IPS-18a (cell line): ENCODE data around the gene SPATS2L.
A peak's percentile ranks its signal among the peaks of the same experiment; 100 is the strongest.

Experiments used
- H3K27ac ChIP-seq: one replicate; pipeline ENCODE4 v1.5.1; 2013; ENCODE audit warnings: low read length
- H3K27me3 ChIP-seq: one replicate; pipeline ENCODE4 v1.6.1; 2013; ENCODE audit warnings: mild to moderate bottlenecking, low read length; ENCODE audit not compliant: control insufficient read depth, insufficient read depth
- H3K36me3 ChIP-seq: one replicate; pipeline ENCODE4 v1.6.1; 2013; ENCODE audit warnings: low read depth, low read length; ENCODE audit not compliant: control insufficient read depth
- H3K4me1 ChIP-seq: one replicate; pipeline ENCODE4 v1.6.1; 2013; ENCODE audit warnings: low read depth, low read length; ENCODE audit not compliant: control insufficient read depth
- H3K4me3 ChIP-seq: one replicate; pipeline ENCODE4 v1.5.1; 2013; ENCODE audit warnings: low read length
- H3K9ac ChIP-seq: one replicate; pipeline ENCODE4 v1.6.1; 2013; ENCODE audit warnings: mild to moderate bottlenecking, low read length, moderate library complexity
- H3K9me3 ChIP-seq: one replicate; pipeline ENCODE4 v1.6.1; 2013; ENCODE audit warnings: low read depth, low read length; ENCODE audit not compliant: control insufficient read depth

SPATS2L gene

DNA sequence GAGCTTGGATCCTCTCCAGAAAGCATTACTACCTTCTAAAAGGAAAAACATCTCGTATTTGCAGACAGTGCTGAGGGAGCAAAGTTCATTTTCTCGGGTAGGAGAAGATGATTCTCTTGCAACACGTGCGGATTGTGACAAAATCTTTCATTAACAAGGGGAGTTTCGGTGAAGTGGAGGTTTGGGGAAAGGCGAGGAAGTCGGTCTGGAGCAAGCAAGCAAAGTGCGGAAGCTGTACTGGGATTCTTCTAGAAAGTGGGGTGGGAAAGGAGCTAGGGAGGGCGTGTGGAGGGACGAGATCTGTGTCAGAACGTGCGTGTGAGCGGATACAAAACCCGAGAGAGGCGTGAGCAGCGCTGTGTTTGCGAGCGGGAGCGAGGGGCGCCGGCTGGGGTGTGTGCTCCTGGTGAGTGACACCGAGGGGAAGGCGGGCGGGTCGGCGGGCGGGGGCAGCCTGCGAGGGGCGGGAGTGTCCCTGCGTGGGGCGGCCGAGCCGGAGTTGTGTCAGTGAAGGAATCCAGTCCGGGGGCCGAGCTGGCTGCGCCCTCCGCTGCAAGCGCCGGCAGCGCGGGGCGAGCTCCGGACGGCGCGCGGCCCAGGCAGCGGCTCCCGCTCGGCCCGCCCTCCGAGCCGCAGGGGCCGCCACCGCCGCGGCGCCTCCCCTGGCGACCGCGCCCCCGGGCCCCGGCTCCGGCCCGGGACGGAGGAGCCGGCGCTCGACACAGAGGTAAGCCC lies at the start of gene SPATS2L:
TSS of gene SPATS2L (plus strand) at position 498 of the 735 bp plus-strand sequence. CDS start 82,552 bp downstream, outside the sequence.
- H3K9me3 ChIP-seq, result no peaks in the 10 kb centered on the region
- peak within 1 kb of the TSS; percentile 77 for H3K9ac ChIP-seq
- no peaks in the 10 kb centered on the region for H3K27me3 ChIP-seq
- peak within 1 kb of the TSS; percentile 91 for H3K4me3 ChIP-seq
- H3K36me3 ChIP-seq, result no peaks in the 10 kb centered on the region
- peaks cover 31% of the 10 kb centered on the region for H3K4me1 ChIP-seq
- peak within 1 kb of the TSS; percentile 55 for H3K27ac ChIP-seq

DNA sequence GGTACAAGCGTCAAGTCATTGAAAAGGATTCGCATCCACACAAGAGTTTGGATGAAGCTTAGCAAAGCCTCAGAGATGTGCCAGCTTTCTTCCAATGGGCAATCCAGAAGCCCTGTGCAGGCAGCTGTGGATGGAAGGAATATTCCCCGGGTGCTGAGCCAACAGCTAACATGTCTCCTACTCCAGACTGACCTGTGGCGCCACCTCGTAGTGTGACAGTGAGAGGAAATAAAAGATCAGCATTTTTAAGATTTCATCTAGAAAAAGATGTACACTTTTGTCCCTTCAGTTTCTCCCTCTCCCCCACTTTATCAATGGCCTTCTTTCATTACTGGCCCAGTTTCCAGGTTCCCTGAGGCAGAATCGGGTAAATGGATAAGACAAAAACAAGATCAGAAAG lies 48.9 kb upstream of the SPATS2L start:
- Histone ChIP-seq H3K27me3 (no peaks in the 10 kb centered on the region), H3K4me3 (no peak overlapping the region), H3K9ac (no peak overlapping the region), H3K27ac (no peak overlapping the region), H3K4me1 (peaks cover 9% of the 10 kb centered on the region), H3K9me3 (no peaks in the 10 kb centered on the region), H3K36me3 (no peaks in the 10 kb centered on the region)

DNA sequence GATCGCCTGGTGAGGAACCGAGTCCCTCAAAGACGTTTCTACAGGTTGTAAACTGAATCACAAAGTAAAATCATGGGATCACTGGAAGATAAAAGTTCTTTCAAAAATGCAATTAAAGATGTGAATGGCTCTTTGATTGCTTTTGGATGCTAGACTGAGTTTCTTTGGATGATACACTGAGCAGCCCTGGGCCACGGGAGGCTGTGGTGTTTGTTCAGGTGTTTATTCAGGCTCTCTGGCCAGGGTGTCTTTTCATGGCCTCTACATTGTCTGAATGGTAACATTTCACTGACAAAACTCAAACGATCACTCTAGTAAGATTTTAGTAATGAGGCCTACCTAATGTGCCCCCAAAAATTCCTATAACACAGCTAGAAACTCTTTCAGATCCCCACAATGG lies 48.4 kb upstream of the SPATS2L start:
- Histone ChIP-seq H3K4me1 (peaks cover 6% of the 10 kb centered on the region), H3K27ac (no peak overlapping the region), H3K9me3 (no peaks in the 10 kb centered on the region), H3K9ac (no peak overlapping the region), H3K27me3 (no peaks in the 10 kb centered on the region), H3K36me3 (no peaks in the 10 kb centered on the region), H3K4me3 (no peak overlapping the region)

- H3K27ac ChIP-seq, result no peak overlapping the region
- no peaks in the 10 kb centered on the region for H3K36me3 ChIP-seq
- H3K4me1 ChIP-seq, result peaks cover 6% of the 10 kb centered on the region
- no peaks in the 10 kb centered on the region for H3K27me3 ChIP-seq
- no peak overlapping the region for H3K9ac ChIP-seq
- H3K9me3 ChIP-seq, result no peaks in the 10 kb centered on the region
- H3K4me3 ChIP-seq, result no peak overlapping the region
Measured at GRCh38 chr2:200258881-200259576, 47.5 kb upstream of the SPATS2L start.

DNA sequence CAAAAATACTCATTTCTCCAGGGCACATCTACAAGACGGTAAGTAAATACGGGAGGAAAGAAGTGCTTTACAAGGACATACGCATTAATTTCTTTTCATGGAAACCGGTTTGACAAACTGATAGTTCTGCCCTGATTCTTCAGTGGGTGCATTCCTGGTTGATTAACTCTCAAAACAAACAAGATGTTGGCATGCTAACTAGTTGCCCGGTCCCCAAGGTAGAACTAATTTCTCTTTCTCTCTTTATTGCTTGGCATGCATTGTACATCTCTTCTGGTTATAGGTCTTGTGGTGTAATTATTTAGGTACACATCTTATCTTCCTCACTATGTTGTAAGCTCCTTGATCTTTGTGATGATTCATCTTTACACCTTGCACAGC lies 46.9 kb upstream of the SPATS2L start:
- Histone ChIP-seq H3K27me3 (no peaks in the 10 kb centered on the region), H3K4me3 (no peak overlapping the region), H3K27ac (no peak overlapping the region), H3K9me3 (no peaks in the 10 kb centered on the region), H3K4me1 (peaks cover 6% of the 10 kb centered on the region), H3K9ac (no peak overlapping the region), H3K36me3 (no peaks in the 10 kb centered on the region)

DNA sequence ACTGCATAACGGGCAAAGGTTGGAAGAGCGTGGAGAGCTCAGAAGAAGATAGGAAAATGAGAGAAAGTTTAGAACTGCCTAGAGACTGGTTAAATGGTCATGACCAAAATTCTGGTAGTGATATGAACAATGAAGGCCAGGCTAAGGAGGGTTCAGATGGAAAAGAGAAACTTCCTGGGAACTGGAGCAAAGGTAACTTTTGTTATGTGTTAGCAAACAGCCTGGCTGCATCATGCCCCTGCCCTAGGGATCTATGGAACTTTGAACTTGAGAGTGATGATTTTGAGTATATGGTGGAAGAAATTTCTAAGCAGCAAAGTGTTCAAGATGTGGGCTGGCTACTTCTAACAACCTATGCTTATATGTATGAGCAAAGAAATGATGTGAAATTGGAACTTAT lies 44.4 kb upstream of the SPATS2L start:
- no peaks in the 10 kb centered on the region for H3K27me3 ChIP-seq
- no peak overlapping the region for H3K27ac ChIP-seq
- H3K36me3 ChIP-seq, result no peaks in the 10 kb centered on the region
- H3K9ac ChIP-seq, result no peak overlapping the region
- H3K9me3 ChIP-seq, result no peaks in the 10 kb centered on the region
- no peak overlapping the region for H3K4me3 ChIP-seq
- peaks cover 6% of the 10 kb centered on the region for H3K4me1 ChIP-seq

- H3K36me3 ChIP-seq, result no peaks in the 10 kb centered on the region
- H3K27me3 ChIP-seq, result no peaks in the 10 kb centered on the region
- no peaks in the 10 kb centered on the region for H3K9me3 ChIP-seq
- peaks cover 6% of the 10 kb centered on the region for H3K4me1 ChIP-seq
- no peak overlapping the region for H3K4me3 ChIP-seq
- H3K9ac ChIP-seq, result no peak overlapping the region
- no peak overlapping the region for H3K27ac ChIP-seq
Measured at GRCh38 chr2:200263279-200263678, 43.2 kb upstream of the SPATS2L start.

- H3K36me3 ChIP-seq, result no peaks in the 10 kb centered on the region
- no peaks in the 10 kb centered on the region for H3K27me3 ChIP-seq
- no peak overlapping the region for H3K27ac ChIP-seq
- no peak overlapping the region for H3K4me3 ChIP-seq
- peaks cover 3% of the 10 kb centered on the region for H3K4me1 ChIP-seq
- no peak overlapping the region for H3K9ac ChIP-seq
- no peaks in the 10 kb centered on the region for H3K9me3 ChIP-seq
Measured at GRCh38 chr2:200264631-200265030, 41.9 kb upstream of the SPATS2L start.

GRCh38 chr2:200266406-200266805 lies 40.1 kb upstream of the SPATS2L start:
- no peaks in the 10 kb centered on the region for H3K9me3 ChIP-seq
- H3K4me1 ChIP-seq, result no peaks in the 10 kb centered on the region
- no peak overlapping the region for H3K9ac ChIP-seq
- no peaks in the 10 kb centered on the region for H3K27me3 ChIP-seq
- no peak overlapping the region for H3K4me3 ChIP-seq
- no peaks in the 10 kb centered on the region for H3K36me3 ChIP-seq
- H3K27ac ChIP-seq, result no peak overlapping the region

DNA sequence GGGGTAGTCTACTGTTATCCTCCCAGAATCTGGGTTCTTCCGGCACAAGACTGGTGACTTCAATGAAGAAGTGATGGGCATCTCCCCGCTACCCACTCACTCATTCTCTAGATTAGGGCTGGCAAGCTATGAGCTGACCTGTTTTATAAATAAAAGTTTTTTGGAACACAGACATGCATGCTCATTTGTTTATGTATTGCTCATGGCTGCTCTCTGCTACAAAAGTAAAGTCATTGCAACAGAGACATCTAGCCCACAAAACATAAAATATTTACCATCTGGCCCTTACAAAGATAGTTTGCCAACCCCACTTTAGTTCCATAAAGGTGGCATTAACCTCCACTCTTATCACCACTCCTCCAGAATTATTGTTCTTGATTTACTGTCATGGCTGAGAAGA lies 39.1 kb upstream of the SPATS2L start:
- Histone ChIP-seq H3K27ac (no peak overlapping the region), H3K9me3 (no peaks in the 10 kb centered on the region), H3K4me1 (no peaks in the 10 kb centered on the region), H3K4me3 (no peak overlapping the region), H3K27me3 (no peaks in the 10 kb centered on the region), H3K9ac (no peak overlapping the region), H3K36me3 (no peaks in the 10 kb centered on the region)

DNA sequence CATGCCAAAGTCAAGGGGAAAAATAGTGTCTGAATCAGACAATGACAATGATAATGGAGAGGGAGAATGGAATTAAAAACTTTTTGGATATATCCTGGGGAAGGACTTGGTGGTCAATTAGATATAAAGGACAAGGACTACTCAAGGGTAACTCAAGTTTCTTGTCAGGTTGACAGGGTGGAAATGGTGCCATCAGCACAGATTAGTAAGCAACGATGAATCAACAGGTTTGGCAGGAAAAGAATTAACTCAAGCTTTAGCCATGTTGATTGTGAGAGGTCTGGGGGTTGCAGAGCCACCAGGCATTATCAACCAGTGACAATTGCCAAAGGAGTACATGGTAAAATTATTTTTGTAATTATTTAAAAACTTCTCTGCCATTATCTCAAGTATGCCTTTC lies 35.8 kb upstream of the SPATS2L start:
- Histone ChIP-seq H3K36me3 (no peaks in the 10 kb centered on the region), H3K27me3 (no peaks in the 10 kb centered on the region), H3K9ac (no peak overlapping the region), H3K9me3 (no peaks in the 10 kb centered on the region), H3K4me3 (no peak overlapping the region), H3K4me1 (no peaks in the 10 kb centered on the region), H3K27ac (no peak overlapping the region)

DNA sequence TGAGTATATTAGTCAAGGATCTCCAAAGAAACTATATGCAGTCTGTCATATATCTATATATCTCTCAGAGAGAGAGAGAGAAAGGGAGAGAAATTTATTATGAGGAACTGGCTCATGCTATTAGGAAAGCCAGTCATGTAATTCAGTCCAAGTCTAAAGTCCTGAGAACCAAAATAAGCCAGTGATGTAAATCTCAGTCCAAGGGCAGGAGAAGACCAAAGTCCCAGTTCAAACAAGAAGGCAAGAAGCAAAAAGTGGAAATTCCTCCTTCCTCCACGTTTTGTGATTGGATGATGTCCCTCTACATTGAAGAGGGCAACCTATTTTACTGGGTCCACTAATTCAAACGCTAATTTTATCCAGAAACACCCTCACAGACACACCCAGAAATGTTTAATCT lies 34.2 kb upstream of the SPATS2L start:
- H3K4me3 ChIP-seq, result no peak overlapping the region
- H3K27ac ChIP-seq, result no peak overlapping the region
- H3K4me1 ChIP-seq, result no peaks in the 10 kb centered on the region
- H3K9me3 ChIP-seq, result no peaks in the 10 kb centered on the region
- no peak overlapping the region for H3K9ac ChIP-seq
- H3K36me3 ChIP-seq, result no peaks in the 10 kb centered on the region
- no peaks in the 10 kb centered on the region for H3K27me3 ChIP-seq
